ENCODE data around the gene SLC26A4. TPM values are rescaled to one million over a fixed set of nuclear protein-coding genes. Genes with fewer than 3 reads are reported as not detected.

Gene SLC26A4
- total RNA-seq, 1 experiment from 2014 or later, result not detected

DNA sequence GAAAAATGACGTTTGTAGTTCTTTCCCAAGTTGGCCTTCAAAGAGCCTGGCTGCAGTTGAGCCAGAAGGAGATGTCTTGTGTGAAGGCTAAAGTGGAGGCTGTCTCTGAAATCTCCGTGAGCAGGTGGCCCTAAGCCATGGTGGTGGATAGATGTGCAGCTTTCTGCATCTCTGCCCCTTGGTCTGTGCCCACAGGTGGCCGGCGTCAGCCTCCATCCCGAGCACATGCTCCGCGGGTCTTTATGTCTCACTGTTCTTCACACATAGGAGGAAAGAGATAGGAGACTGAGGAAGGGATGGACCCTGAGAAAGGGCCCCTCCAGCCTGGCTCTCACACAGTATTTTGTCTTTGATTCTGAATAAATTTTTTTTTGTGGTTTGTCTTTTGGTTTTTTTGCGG lies 30.3 kb upstream of the SLC26A4 start:
- no peak overlapping the region for H3K4me3 ChIP-seq (ENCODE audit: low read depth, low read length)
- Mint-ChIP-seq H3K9me3 (ENCODE audit: unreplicated experiment) (peaks cover 8% of the 10 kb centered on the region), H3K36me3 (ENCODE audit: insufficient read depth, unreplicated experiment) (no peaks in the 10 kb centered on the region), H3K27ac (ENCODE audit: unreplicated experiment) (no peak overlapping the region), H3K27me3 (ENCODE audit: insufficient read depth, unreplicated experiment) (no peaks in the 10 kb centered on the region), H3K4me1 (ENCODE audit: low read depth, unreplicated experiment) (no peaks in the 10 kb centered on the region), H3K4me3 (ENCODE audit: unreplicated experiment) (no peak overlapping the region)
- no peaks in the 10 kb centered on the region for H3K27me3 ChIP-seq (replicated peaks; ENCODE audit: control insufficient read depth, insufficient read depth, low read length)
- ChIA-PET POLR2A (no interaction called here), CTCF (no interaction called here)
- H3K9me3 ChIP-seq, result no peaks in the 10 kb centered on the region
- intact Hi-C loops (cut with micrococcal nuclease; ENCODE audit: unreplicated experiment), result no loop called here
- no peaks in the 10 kb centered on the region; the same call in 1 of the 2 replicates for H3K36me3 ChIP-seq (ENCODE audit: control insufficient read depth, insufficient read depth, low read length)
- TF ChIP-seq, protein P1, sequence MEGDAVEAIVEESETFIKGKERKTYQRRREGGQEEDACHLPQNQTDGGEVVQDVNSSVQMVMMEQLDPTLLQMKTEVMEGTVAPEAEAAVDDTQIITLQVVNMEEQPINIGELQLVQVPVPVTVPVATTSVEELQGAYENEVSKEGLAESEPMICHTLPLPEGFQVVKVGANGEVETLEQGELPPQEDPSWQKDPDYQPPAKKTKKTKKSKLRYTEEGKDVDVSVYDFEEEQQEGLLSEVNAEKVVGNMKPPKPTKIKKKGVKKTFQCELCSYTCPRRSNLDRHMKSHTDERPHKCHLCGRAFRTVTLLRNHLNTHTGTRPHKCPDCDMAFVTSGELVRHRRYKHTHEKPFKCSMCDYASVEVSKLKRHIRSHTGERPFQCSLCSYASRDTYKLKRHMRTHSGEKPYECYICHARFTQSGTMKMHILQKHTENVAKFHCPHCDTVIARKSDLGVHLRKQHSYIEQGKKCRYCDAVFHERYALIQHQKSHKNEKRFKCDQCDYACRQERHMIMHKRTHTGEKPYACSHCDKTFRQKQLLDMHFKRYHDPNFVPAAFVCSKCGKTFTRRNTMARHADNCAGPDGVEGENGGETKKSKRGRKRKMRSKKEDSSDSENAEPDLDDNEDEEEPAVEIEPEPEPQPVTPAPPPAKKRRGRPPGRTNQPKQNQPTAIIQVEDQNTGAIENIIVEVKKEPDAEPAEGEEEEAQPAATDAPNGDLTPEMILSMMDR (IDR thresholded peaks at IDR 0.05; ENCODE audit: insufficient read depth in 1 of 2, low read depth in 1 of 2, low read length in 1 of 2, severe bottlenecking in 1 of 2, unreplicated experiment in 1 of 2), result no peak
- no peaks in the 10 kb centered on the region for H3K4me1 ChIP-seq
- DNase-seq, result no peak
- BruUV-seq (replicated peaks), result no TSS peak

DNA sequence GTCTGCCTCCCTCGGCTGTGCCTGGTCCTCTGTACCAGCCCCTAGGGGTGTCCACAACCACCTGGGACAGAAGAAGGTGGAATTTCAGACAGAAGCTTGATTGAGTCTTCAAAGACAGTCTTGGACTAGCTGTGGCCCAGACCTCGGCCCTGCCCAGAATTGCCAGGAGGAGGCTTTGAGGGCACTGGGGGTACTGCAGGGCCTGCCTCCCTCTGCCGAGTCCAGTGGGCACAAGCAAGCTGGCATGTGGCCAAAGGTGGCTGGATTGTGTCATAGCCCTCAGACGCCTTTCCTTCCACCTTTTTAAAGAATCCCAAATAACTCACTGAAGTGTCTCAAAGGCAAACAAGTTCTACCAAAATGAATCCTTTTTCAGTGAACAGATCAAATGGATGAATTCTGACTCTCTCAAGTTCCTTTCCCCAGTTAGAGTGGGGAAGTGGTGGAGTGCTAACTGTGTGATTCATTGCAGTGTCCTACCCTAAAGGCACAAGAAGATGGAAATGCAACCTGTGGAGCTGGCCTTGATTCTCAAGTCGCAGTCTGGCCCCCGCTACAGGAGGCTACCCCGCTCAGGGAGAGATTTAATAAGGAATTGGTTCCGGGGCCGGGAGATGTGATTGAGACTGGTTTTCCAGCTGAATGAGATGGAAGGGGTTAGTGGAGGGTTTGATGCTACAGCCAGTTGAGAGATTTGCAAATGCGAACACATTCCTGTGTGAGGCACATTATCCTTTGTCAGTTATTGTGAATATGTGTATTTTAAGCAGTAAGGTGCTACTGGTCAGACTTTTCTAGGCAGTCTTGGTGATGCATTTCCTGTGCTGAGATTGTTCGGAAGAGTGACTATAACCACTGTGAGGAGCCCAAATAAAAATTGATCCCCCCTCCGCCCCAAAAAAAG lies 28.8 kb upstream of the SLC26A4 start:
- H3K9me3 Mint-ChIP-seq (ENCODE audit: unreplicated experiment), result peaks cover 5% of the 10 kb centered on the region
- no TSS peak for BruUV-seq (replicated peaks)
- no peak overlapping the region for H3K4me3 ChIP-seq (ENCODE audit: low read depth, low read length)
- H3K4me3 Mint-ChIP-seq (ENCODE audit: unreplicated experiment), result no peak overlapping the region
- no peaks in the 10 kb centered on the region for H3K27me3 Mint-ChIP-seq (ENCODE audit: insufficient read depth, unreplicated experiment)
- H3K9me3 ChIP-seq, result no peaks in the 10 kb centered on the region
- CTCF ChIA-PET, result no interaction called here
- no peak overlapping the region for H3K27ac Mint-ChIP-seq (ENCODE audit: unreplicated experiment)
- intact Hi-C loops (cut with micrococcal nuclease; ENCODE audit: unreplicated experiment), result no loop called here
- no peaks in the 10 kb centered on the region for H3K4me1 ChIP-seq
- no peaks in the 10 kb centered on the region; the same call in 1 of the 2 replicates for H3K36me3 ChIP-seq (ENCODE audit: control insufficient read depth, insufficient read depth, low read length)
- no peaks in the 10 kb centered on the region for H3K36me3 Mint-ChIP-seq (ENCODE audit: insufficient read depth, unreplicated experiment)
- TF ChIP-seq, protein P1 (IDR thresholded peaks at IDR 0.05; ENCODE audit: insufficient read depth in 1 of 2, low read depth in 1 of 2, low read length in 1 of 2, severe bottlenecking in 1 of 2, unreplicated experiment in 1 of 2), result no peak
- POLR2A ChIA-PET, result no interaction called here
- DNase-seq, result no peak
- no peaks in the 10 kb centered on the region for H3K4me1 Mint-ChIP-seq (ENCODE audit: low read depth, unreplicated experiment)
- no peaks in the 10 kb centered on the region for H3K27me3 ChIP-seq (replicated peaks; ENCODE audit: control insufficient read depth, insufficient read depth, low read length)

DNA sequence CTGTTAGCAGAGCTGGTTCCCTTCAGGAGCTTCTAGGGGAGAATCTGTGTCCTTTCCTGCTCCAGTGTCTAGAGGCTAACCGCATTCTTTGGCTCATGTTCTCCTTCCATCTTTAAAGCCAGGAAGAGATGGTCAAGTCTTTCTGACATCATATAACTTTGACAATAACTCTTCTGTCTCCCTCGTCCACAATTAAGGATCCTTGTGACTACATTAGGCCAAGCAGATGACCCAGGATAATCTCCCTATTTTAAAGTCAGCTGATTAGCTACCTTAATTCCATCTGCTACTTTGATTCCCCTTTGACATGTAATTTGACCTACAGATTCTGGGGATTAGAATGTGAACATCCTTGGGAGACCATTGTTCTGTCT lies 28.1 kb upstream of the SLC26A4 start:
- BruUV-seq (replicated peaks), result no TSS peak
- no peaks in the 10 kb centered on the region for H3K27me3 ChIP-seq (replicated peaks; ENCODE audit: control insufficient read depth, insufficient read depth, low read length)
- POLR2A ChIA-PET, result no interaction called here
- H3K36me3 ChIP-seq (ENCODE audit: control insufficient read depth, insufficient read depth, low read length), result no peaks in the 10 kb centered on the region; the same call in 1 of the 2 replicates
- Mint-ChIP-seq H3K36me3 (ENCODE audit: insufficient read depth, unreplicated experiment) (no peaks in the 10 kb centered on the region), H3K9me3 (ENCODE audit: unreplicated experiment) (no peaks in the 10 kb centered on the region), H3K27ac (ENCODE audit: unreplicated experiment) (no peak overlapping the region), H3K27me3 (ENCODE audit: insufficient read depth, unreplicated experiment) (no peaks in the 10 kb centered on the region), H3K4me3 (ENCODE audit: unreplicated experiment) (no peak overlapping the region), H3K4me1 (ENCODE audit: low read depth, unreplicated experiment) (no peaks in the 10 kb centered on the region)
- intact Hi-C loops (cut with micrococcal nuclease; ENCODE audit: unreplicated experiment), result no loop called here
- no peaks in the 10 kb centered on the region for H3K4me1 ChIP-seq
- DNase-seq, result no peak
- CTCF ChIA-PET, result no interaction called here
- H3K9me3 ChIP-seq, result no peaks in the 10 kb centered on the region
- TF ChIP-seq, protein P1 (IDR thresholded peaks at IDR 0.05; ENCODE audit: insufficient read depth in 1 of 2, low read depth in 1 of 2, low read length in 1 of 2, severe bottlenecking in 1 of 2, unreplicated experiment in 1 of 2), result no peak
- H3K4me3 ChIP-seq (ENCODE audit: low read depth, low read length), result no peak overlapping the region

All from Caco-2 (cell line).